SU-DHL-6 (cell line): ENCODE data around the gene CPNE5.

ENCODE experiments used
- H2AFZ ChIP-seq: fragments of 200-600 bp; sonication (generic); 2 replicates; pipeline ENCODE4 v1.6.1; 2014; ENCODE audit warnings: low read depth, mild to moderate bottlenecking, moderate library complexity, mixed read lengths, antibody characterized with exemption, low read length; ENCODE audit not compliant: severe bottlenecking
- H3F3A ChIP-seq: fragments of 200-600 bp; shearing (Covaris generic); 2 replicates; pipeline ENCODE4 v1.6.0; 2016; ENCODE audit warnings: antibody characterized with exemption, mild to moderate bottlenecking; ENCODE audit not compliant: insufficient read depth
- H3K27ac ChIP-seq: fragments of 200-600 bp; sonication (generic); 2 replicates; pipeline ENCODE4 v1.5.1; 2016; ENCODE audit warnings: low read depth, mild to moderate bottlenecking, low read length, moderate library complexity, mixed read lengths
- H3K27me3 ChIP-seq: fragments of 200-600 bp; sonication (generic), shearing (Covaris generic); 2 replicates; pipeline ENCODE4 v1.6.0; 2014; ENCODE audit warnings: mild to moderate bottlenecking, low read length
- H3K36me3 ChIP-seq: fragments of 200-600 bp; sonication (generic); 2 replicates; pipeline ENCODE4 v1.6.1; 2014; ENCODE audit warnings: mild to moderate bottlenecking, low read length, mixed read lengths
- H3K4me2 ChIP-seq: fragments of 300-600, 200-600 bp; shearing (Covaris generic), sonication (generic); 2 replicates; pipeline ENCODE4 v1.6.0; 2014; ENCODE audit warnings: low read length, low read depth, mild to moderate bottlenecking; ENCODE audit not compliant: poor library complexity, severe bottlenecking
- H3K4me3 ChIP-seq: fragments of 200-600 bp; sonication (generic); 2 replicates; pipeline ENCODE4 v1.5.1; 2014; ENCODE audit warnings: antibody characterized with exemption, low read length, mild to moderate bottlenecking, mixed read lengths; ENCODE audit not compliant: insufficient read depth, poor library complexity, severe bottlenecking
- H3K79me2 ChIP-seq: fragments of 200-600 bp; sonication (generic); 2 replicates; pipeline ENCODE4 v1.6.1; 2014; ENCODE audit warnings: mild to moderate bottlenecking, low read length, moderate library complexity; ENCODE audit not compliant: insufficient read depth
- H3K9ac ChIP-seq: fragments of 200-600 bp; sonication (generic); 2 replicates; pipeline ENCODE4 v1.7.0; 2014; ENCODE audit warnings: mild to moderate bottlenecking, low read length
- H3K9me2 ChIP-seq: fragments of 200-600 bp; sonication (generic); replicated peaks from 2 replicates; pipeline ENCODE4 v1.6.1; 2014; ENCODE audit warnings: low read length; ENCODE audit not compliant: insufficient read depth
- H3K9me3 ChIP-seq: fragments of 200-600 bp; sonication (generic); 2 replicates; pipeline ENCODE4 v1.6.1; 2014; ENCODE audit warnings: low read length, mixed read lengths; ENCODE audit not compliant: insufficient read depth
- H4K20me1 ChIP-seq: fragments of 200-600 bp; sonication (generic); 2 replicates; pipeline ENCODE4 v1.6.1; 2014; ENCODE audit warnings: low read depth, mild to moderate bottlenecking, antibody characterized with exemption, low read length, moderate library complexity, mixed read lengths
- EZH2phosphoT487 ChIP-seq: fragments of 200-600 bp; sonication (generic), shearing (Covaris generic); conservative IDR thresholded peaks from 2 replicates; pipeline ENCODE4 v1.6.1; 2018; ENCODE audit warnings: mild to moderate bottlenecking, antibody characterized with exemption, low read length, moderate library complexity, mixed read lengths
- TF ChIP-seq, protein P1 (sequence below): fragments of 200-600 bp; sonication (generic); IDR thresholded peaks from one replicate; pipeline ENCODE4 v1.5.1; 2017; ENCODE audit warnings: antibody characterized with exemption, mild to moderate bottlenecking, low read length, moderate library complexity; ENCODE audit not compliant: insufficient read depth, poor library complexity, severe bottlenecking

Gene CPNE5

DNA sequence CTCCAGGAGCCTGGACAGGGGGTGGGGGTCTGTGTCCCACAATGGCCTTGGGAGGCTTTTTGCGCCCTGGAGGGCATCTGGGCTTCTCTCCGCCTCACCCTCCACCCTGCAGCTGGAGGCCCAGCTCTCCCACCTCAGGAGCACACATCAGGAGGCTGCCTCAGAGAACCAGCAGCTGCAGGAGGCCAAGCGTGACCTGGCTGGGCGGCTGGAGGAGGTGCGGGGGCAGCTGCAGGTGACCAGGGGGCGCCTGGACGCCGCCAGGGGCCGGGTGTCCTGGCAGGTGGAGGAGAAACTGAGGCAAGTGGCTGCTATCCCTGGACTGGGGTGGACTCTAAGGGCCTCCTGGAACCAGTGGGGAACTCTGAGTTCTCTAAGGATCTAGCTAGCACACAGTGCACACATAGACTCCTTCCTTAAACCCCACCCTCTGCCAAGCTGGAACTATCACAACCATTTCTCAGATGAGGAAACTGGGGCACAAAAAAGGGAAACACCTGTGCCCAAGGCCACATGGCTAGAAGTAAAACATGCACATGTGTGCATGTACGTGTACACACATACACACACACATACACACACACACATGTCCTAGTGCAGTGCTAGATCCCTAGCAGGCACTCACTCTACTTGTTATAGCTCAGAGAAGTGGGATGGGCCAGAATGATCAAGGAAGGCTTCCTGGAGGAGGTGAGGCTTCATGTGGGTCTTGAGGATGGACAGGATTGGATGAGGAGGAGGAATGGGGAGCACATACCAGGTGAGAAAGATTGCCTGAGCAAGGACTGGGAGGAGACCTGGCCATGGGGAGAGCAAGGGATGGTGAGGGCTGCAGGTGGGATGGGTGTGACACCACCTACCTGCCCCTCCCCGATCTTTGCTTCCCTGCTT, 118.7 kb downstream of the CPNE5 start:
- Histone ChIP-seq H3K79me2 (no peaks in the 10 kb centered on the region), H3F3A (no peaks in the 10 kb centered on the region), H2AFZ (no peak overlapping the region), H3K27me3 (no peaks in the 10 kb centered on the region), H3K4me2 (no peak overlapping the region), H3K9me2 (no peaks in the 10 kb centered on the region), H3K4me3 (no peak overlapping the region), H3K27ac (no peak overlapping the region), H3K9ac (no peak overlapping the region), H3K36me3 (no peaks in the 10 kb centered on the region), H4K20me1 (no peaks in the 10 kb centered on the region), H3K9me3 (no peaks in the 10 kb centered on the region)
- TF ChIP-seq EZH2phosphoT487, result no peak
- TF ChIP-seq, protein P1, sequence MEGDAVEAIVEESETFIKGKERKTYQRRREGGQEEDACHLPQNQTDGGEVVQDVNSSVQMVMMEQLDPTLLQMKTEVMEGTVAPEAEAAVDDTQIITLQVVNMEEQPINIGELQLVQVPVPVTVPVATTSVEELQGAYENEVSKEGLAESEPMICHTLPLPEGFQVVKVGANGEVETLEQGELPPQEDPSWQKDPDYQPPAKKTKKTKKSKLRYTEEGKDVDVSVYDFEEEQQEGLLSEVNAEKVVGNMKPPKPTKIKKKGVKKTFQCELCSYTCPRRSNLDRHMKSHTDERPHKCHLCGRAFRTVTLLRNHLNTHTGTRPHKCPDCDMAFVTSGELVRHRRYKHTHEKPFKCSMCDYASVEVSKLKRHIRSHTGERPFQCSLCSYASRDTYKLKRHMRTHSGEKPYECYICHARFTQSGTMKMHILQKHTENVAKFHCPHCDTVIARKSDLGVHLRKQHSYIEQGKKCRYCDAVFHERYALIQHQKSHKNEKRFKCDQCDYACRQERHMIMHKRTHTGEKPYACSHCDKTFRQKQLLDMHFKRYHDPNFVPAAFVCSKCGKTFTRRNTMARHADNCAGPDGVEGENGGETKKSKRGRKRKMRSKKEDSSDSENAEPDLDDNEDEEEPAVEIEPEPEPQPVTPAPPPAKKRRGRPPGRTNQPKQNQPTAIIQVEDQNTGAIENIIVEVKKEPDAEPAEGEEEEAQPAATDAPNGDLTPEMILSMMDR, result no peak

DNA sequence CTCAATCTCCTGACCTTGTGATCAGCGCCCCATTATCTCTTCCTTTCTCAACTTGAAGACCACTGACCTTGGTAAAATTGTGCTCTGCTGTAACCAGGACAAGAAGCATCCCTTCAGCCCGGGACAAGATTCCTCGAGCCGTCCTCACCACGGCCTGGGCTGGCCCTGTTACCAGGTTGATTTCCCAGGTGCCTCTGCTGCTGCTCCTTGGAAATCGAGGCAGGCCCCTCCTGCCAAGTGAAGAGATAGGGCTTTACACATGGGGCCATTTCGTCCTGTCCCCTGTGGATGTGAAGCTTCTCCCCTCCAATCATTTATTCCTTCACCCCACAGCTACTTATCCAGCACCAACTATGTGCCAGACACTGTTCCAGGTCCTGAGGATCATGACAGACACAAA, 120.1 kb downstream of the CPNE5 start:
- H3K27me3 ChIP-seq, result no peaks in the 10 kb centered on the region
- no peaks in the 10 kb centered on the region for H3K9me2 ChIP-seq
- no peak overlapping the region for H3K27ac ChIP-seq
- H3K4me3 ChIP-seq, result no peak overlapping the region
- H3K4me2 ChIP-seq, result no peak overlapping the region
- H4K20me1 ChIP-seq, result no peaks in the 10 kb centered on the region
- H3K9me3 ChIP-seq, result no peaks in the 10 kb centered on the region
- no peaks in the 10 kb centered on the region for H3K36me3 ChIP-seq
- no peaks in the 10 kb centered on the region for H3K79me2 ChIP-seq
- TF ChIP-seq EZH2phosphoT487, result no peak
- TF ChIP-seq, protein P1, result no peak
- no peak overlapping the region for H3K9ac ChIP-seq
- H2AFZ ChIP-seq, result no peak overlapping the region
- no peaks in the 10 kb centered on the region for H3F3A ChIP-seq

DNA sequence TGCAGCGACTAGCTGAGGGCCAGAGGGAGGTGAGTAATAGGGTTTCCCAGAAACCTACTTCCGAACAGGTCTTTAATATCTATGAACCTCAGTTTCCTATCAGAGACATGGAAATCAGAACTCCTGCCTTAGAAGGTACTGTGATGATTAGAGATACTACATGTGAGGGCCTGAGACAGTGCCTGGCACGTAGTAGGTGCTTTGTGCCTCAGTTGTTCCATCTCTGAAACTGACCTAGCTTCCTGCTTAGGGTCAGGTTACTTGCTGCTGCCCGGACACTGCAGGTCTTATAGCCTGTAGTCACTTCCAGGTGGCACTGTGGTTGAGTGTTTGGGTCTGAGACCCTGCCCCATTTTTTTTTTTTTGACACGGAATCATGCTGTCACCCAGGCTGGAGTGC, 120.7 kb downstream of the CPNE5 start:
- H3K4me3 ChIP-seq, result no peak overlapping the region
- no peak overlapping the region for H2AFZ ChIP-seq
- no peaks in the 10 kb centered on the region for H3F3A ChIP-seq
- no peak overlapping the region for H3K27ac ChIP-seq
- no peaks in the 10 kb centered on the region for H3K9me2 ChIP-seq
- TF ChIP-seq EZH2phosphoT487, result no peak
- TF ChIP-seq, protein P1, result no peak
- H3K36me3 ChIP-seq, result no peaks in the 10 kb centered on the region
- H3K9ac ChIP-seq, result no peak overlapping the region
- no peak overlapping the region for H3K4me2 ChIP-seq
- no peaks in the 10 kb centered on the region for H4K20me1 ChIP-seq
- no peaks in the 10 kb centered on the region for H3K9me3 ChIP-seq
- no peaks in the 10 kb centered on the region for H3K27me3 ChIP-seq
- H3K79me2 ChIP-seq, result no peaks in the 10 kb centered on the region
